RWPE1 (cell line): Measurements from ENCODE around the gene SURF4.

Experiments
- CTCF ChIA-PET: fragments of 350-600 bp; sonication (Branson Sonifier 250); formaldehyde crosslinking; extraction: SDS; loops from one replicate; lab custom pipeline; 2021; lab: Yijun Ruan, JAX
- POLR2A ChIA-PET: fragments of 400-600 bp; formaldehyde crosslinking; extraction: SDS; loops from one replicate; lab custom pipeline; 2020; ENCODE audit warnings: antibody characterized with exemption; ENCODE audit not compliant: low non-redundant PET; lab: Yijun Ruan, JAX
- DNase-seq: peaks from one replicate; pipeline ENCODE4 v3.0.0; 2012; ENCODE audit warnings: low spot score
- H3K27ac ChIP-seq: fragments of 450-650 bp; 2 replicates; pipeline ENCODE4 v1.5.1; 2017
- CTCF ChIP-seq: fragments of 450-650 bp; conservative IDR thresholded peaks from 2 replicates; pipeline ENCODE4 v1.5.1; 2017; ENCODE audit warnings: low read depth, mild to moderate bottlenecking

The SURF4 gene

GRCh38 chr9:133354766-133355165 lies 21.1 kb downstream of the SURF4 start:
- CTCF ChIA-PET, result interaction anchor here (0.6 to 2.2 kb wide), 2 partner anchors 49 to 1689 kb away, joined by 5 to 11 read pairs; no protein-coding TSS in a partner anchor
- no peak for TF ChIP-seq CTCF
- H3K27ac ChIP-seq, result peak overlapping the region; percentile 75
- POLR2A ChIA-PET, result interaction anchor here (0.8 to 1.1 kb wide), 2 partner anchors 17 to 62 kb away, joined by 3 to 4 read pairs; no protein-coding TSS in a partner anchor
- DNase-seq, result no peak

DNA sequence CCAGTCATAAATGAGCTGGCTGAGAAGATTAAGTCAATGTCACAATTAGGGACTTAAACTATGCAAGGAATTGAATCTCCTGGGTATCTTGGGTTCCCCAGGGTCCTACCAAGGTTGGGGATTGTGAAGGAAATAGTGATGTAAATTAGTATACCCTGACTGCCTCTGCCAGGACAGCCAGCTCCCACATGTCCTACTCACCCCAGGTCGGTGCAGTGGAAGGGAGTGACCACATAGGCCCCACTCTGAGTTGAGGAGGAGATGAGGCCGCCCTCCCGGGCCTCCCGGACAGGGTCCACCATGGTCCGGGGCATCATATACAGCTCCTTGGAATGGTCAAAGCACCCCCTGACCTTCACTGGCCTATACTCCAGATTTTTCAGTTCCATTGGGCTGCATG lies 22.3 kb downstream of the SURF4 start:
- POLR2A ChIA-PET, result no interaction called here
- CTCF ChIA-PET, result no interaction called here
- DNase-seq, result no peak
- no peak for TF ChIP-seq CTCF
- H3K27ac ChIP-seq, result peak overlapping the region; percentile 75

GRCh38 chr9:133352635-133353340 lies 23.1 kb downstream of the SURF4 start:
- no peak for TF ChIP-seq CTCF
- DNase-seq, result no peak
- H3K27ac ChIP-seq, result peak overlapping the region; percentile 75
- CTCF ChIA-PET, result no interaction called here
- POLR2A ChIA-PET, result no interaction called here

- peak; percentile 62 for TF ChIP-seq CTCF
- peak overlapping the region; percentile 75 for H3K27ac ChIP-seq
- POLR2A ChIA-PET, result no interaction called here
- CTCF ChIA-PET, result no interaction called here
- no peak for DNase-seq
Measured at GRCh38 chr9:133351908-133352634, 23.8 kb downstream of the SURF4 start.

DNA sequence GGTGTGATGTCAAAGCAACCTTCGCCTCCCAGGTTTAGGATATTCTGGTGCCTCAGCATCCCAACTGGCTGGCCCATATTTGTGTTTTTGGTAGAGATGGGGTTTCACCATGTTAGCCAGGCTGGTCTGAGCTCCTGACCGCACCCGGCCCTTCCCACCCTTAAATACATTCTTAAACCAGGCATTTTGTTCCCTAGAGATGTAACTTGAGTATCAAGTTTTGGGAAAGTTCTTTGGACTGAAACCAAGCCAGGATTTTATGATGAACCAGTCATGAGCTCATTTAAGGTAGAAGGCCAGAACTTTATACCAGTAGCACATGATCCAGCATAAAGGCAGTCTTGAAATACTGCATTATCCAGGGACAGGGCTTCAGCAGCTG lies 24.3 kb downstream of the SURF4 start:
- ChIA-PET POLR2A (no interaction called here), CTCF (interaction anchor here (0.6 kb wide), 1 partner anchor 16 kb away, joined by 3 read pairs; no protein-coding TSS in a partner anchor)
- no peak for DNase-seq
- TF ChIP-seq CTCF, result no peak
- H3K27ac ChIP-seq, result peak overlapping the region; percentile 75

DNA sequence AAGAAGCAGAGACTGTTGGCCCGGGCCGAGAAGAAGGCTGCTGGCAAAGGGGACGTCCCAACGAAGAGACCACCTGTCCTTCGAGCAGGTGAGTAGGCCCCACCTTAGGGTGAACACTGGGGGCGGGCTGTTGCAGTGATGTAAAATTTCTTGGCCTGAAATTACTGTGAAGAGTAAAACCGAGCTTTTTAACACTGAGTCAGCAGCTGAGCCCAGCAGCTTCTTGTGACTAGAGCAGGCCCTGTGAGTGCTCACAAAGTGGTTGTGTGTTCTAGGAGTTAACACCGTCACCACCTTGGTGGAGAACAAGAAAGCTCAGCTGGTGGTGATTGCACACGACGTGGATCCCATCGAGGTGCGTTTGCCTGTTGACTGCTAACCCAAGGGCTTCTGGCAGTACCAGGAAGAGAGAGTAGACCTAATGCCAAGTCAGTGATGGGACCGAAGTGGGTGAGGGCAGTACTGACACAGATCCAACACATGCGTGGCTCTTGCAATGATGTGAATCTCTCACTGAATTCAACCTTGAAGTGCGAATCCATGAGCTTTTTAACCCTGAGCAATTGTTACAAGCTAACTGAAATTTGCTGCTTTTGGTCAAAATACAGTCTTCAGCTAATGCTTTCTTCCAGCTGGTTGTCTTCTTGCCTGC lies 25.8 kb downstream of the SURF4 start:
- peak overlapping the region; percentile 93 for H3K27ac ChIP-seq
- no peak for DNase-seq
- ChIA-PET POLR2A (no interaction called here), CTCF (interaction anchor here (0.6 to 0.8 kb wide), 2 partner anchors 8 to 53 kb away, joined by 3 read pairs; no protein-coding TSS in a partner anchor)
- no peak for TF ChIP-seq CTCF
